IPS DF 19.7 (cell line): ENCODE results near the gene RET.

Experiments used
- DNase-seq: peaks from one replicate; pipeline ENCODE4 v3.0.0-alpha.2; 2013; ENCODE audit warnings: low read depth, low spot score

Gene RET

DNA sequence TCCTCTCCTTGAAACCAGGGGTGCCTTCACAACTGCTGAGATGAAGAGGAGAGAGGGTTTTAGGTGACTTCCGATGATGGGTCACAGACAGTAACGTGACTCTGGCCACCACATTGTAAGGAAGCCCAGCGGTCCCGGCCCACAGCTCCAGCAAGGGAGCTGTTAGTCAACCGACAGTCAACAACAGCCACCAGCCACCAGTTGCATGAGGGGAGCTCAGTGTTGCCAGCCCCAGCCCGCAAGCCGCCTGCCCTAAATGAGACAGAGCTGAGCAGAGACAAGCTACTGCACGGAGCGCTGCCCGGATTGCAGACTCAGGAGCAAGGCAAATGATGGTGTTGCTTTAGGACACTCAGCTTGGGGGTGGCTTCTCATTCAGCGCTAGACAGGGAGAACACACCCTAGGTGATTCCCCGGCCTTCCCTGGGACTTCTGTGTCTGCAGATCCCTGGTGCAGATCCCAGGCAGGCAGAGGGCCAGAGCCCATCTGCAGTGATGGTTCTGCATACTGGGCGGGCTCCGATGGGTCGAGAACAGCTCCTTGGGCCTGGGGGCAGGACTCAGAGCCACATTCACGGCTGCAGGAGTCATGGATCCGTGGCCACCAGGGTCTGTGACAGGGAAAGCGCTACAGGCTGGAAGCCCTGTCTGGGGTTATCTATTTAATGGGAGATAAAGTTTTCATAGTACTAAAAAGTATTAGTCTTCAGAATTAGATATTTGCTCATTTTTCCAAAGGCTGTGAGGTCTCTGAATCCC is 14.3 kb upstream of the RET start:
- DNase-seq, result no peak

DNA sequence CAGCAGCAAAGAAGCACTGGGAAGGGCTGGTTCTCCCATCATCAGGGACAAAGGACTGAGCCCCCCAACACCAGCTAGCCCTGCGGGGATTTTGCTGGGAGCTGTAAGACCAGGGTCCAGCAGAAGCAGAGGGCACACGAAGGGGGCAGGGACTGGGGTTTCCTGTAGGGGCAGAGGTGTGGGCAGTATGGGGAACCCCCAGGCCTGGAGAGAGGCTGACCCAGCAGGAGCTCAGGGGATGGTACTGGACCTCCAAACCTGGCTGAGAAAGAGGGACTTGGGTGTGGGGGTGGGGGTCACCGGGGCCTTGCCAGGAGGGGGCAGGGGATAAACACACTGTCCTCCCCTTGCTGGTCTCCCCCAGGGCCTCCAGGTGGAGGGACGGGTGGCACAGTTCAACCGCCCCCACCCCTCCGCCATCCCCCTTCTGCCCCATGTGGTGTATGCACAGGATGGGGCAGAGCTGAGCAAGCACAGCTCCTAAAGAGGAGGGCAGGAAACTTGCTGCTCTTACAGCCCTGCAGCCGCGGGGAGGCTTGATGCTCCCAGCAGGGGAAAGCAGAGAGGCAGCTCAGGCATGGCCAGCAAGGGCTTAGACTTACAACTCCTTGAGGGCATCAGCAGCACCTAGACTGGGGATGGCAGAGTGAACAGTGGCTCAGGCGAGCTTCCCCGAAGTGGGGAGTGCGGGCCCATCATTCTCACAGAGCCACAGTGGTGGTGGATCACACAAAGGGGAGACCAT is 12.4 kb upstream of the RET start:
- DNase-seq, result no peak

GRCh38 chr10:43065234-43065633 is 11.6 kb upstream of the RET start:
- DNase-seq, result no peak

DNA sequence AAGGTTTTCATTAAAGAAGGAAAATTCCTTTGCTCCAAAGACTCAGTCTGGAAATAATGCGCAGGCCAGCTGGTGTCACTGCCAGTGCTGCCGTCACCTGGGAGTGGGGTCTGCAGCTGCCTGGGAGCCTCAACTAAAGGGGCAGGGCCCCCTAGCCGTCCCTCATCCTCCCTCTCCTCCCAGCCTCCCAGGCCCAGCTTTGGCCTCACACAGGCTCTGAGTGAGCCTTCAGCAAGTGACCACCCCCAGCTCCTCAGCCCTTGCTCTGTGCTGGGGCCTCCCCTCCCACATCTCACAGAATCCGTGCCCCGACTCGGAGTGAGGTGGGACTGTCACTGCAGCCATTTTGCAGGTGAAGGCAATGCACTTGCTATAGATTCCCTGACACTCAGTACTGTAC is 11.1 kb upstream of the RET start:
- no peak for DNase-seq

- no peak for DNase-seq
Observed at GRCh38 chr10:43066481-43066880, 10.4 kb upstream of the RET start.

GRCh38 chr10:43067391-43068135 is 9.3 kb upstream of the RET start:
- DNase-seq, result no peak

GRCh38 chr10:43068136-43068395 is 8.8 kb upstream of the RET start:
- DNase-seq, result no peak

DNA sequence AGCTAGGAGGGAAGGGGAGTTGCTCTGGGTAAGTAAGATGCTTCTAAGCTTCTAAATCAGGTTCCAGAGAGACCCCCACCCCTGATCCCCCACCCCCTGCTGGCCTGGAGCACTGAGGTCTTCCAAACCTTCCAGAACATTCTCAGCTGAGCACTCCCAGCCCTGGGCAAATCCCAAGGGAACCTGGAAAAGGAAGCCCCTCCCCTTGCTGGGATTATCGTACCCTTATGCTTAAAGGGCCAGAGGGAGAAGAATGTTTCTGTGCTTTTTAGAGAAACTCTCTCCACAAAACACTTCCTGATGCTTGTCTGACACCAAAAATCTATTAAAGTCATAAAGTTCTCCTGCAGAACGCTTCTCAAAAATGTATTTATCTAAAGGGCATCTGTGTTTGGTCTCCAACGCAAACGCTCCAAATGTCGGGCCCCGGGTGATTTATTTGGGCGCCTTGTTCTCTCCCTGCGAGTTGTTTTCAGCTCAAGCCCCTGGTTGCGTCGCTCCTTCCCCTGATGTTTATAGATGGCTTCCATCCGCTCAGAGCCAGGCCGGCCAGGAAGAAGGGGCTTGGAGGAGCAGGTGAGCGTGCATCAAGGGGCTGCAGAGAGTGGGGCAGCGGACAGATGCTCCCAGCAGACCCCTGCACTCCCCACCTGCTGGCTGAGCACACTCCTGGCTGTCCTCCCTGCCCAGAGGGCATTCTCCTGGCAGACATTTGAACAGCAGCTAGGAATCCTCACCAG is 8.2 kb upstream of the RET start:
- no peak for DNase-seq

GRCh38 chr10:43069211-43069515 is 7.7 kb upstream of the RET start:
- DNase-seq, result no peak

- no peak for DNase-seq
Observed at GRCh38 chr10:43069579-43069978, 7.3 kb upstream of the RET start.

DNA sequence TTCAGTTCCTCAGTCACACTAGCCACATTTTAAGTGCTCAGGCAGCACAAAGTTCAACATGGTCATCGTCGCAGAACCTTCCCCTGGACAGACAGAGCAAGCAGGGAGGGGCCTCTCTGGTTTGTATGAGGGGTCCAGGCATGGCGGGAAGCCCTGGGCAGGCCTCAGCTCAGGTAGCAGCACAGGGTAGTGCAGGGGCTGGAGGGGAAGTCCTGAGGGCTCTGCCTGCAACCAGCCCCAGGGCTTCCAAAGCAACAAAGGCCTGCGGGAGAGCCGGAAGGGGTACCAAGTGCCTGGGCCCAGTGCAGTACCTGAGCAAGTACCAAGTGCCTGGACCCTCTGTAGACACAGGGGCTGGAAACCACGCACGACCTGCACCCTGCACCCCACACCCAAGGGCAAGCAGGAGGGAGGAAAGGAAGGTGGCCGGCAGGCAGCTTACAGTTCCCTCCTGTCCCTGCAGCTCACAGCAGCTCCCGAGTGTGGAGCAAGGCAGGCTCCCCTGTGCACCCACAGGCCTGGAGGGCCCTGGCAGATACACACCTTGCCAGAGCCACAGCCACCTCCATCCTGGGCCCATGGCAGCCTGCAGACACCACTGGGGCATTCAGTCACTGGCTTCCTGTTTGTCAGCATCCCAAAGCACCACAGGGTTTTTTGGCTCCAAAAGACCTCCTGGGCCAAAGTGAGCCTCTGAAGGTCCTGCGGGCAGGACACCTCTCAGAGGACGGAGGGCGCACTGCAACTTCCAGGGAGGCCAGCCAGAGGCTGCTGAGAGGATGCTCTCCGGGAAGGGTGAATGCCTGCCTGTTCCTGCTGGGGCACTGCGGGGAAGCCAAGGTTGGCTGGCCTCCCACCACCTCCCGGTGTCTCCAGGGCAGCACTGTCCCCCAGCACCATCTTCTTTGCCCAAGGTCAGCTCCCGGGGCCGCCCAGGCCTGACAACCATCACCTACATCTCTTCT is 6.5 kb upstream of the RET start:
- DNase-seq, result no peak

- DNase-seq, result no peak
Observed at GRCh38 chr10:43071865-43072650, 4.8 kb upstream of the RET start.

DNA sequence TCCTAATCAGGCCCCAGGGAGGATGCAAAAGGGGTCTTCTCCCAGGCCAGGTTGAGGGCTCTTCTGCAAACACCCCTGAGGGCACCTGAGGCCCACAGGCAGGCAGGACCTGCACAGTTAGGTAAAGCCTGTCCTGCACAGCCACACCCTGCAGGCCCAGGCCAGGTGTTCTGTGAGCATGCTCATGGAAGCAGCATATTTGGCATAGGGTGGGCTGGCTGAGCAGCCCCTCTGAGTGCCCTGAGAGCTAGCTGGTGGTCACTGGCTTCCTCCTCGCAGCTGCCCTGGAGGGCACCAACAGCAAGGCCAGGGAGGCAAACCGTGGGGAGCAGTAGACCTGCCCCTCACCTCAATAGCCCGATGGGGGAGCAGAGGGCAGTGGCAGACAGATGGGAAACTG is 3.7 kb upstream of the RET start:
- no peak for DNase-seq

DNA sequence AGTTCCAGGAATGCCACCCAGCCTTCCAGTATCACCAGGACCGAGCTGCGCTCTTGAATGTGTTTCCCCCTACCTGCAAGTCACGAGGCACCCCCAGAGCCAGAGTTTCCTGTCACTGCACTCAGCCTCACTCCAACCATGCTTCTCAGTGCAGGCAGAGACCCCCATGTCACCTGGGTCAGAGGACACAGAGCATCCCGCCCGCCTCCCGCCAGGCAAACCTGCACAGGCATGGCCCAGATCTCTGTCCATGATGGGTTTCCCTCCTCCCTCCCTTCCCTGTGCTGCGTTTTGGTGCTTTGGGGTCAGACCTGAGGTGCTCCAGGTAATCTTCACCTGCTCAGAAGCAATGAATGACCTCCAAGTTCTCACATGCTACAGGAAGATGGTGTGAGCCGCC is 3.1 kb upstream of the RET start:
- no peak for DNase-seq

DNA sequence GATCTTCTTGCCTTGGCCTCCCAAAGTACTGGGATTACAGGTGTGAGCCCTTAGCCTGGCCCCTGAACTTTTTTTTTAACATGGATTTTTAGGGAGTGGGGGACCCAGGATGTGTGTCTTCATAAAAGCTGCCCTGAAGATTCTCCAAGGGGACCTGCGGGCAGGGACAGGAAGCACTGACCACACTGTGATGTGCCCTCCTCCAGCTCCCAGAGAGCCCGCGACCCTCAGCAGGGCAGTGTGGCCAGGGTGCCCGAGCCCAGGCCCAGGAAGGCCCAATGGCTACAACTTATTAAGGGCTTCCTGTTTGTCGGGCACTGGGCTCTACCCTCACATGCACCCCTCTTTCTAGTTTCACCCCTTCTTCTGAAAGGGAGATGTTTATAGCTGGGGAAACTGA is 2.5 kb upstream of the RET start:
- DNase-seq, result no peak

GRCh38 chr10:43074827-43075611 is 1.9 kb upstream of the RET start:
- no peak for DNase-seq

- DNase-seq, result no peak
Observed at GRCh38 chr10:43075612-43076003, 1.3 kb upstream of the RET start.

DNA sequence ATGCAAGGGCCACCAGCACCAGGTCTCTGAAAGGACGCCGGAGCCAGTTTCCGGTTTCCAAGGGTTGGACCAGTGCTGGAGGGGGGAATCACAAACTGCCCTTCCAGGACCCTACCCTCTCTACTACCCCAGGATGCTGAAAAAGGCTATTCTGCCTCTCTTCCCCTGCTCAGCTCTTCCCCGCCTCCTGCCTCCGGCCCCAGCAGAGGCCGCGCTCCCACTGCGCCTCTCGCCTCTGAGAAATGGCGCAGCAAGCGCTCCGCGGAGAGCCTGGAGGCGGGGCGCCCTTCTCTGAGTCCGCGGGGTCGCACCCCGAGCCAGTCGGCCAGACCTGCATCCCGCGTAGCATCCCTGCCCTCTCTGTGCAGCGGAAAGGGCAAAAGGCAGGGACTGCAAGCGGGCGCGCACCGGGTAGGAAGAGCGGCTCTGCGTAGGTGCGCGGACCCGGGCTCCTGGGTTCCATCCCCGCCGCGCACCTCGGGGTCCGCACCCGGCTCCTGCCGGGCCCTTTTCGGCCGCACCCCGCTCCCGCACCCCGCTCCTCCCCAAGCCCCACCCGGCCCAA is 476 bp upstream of the RET start:
- no peak for DNase-seq

- no peak for DNase-seq
Observed at GRCh38 chr10:43077421-43078171, 727 bp downstream of the RET start.
